ENCODE results near the gene CAPN12.

CAPN12 gene

DNA sequence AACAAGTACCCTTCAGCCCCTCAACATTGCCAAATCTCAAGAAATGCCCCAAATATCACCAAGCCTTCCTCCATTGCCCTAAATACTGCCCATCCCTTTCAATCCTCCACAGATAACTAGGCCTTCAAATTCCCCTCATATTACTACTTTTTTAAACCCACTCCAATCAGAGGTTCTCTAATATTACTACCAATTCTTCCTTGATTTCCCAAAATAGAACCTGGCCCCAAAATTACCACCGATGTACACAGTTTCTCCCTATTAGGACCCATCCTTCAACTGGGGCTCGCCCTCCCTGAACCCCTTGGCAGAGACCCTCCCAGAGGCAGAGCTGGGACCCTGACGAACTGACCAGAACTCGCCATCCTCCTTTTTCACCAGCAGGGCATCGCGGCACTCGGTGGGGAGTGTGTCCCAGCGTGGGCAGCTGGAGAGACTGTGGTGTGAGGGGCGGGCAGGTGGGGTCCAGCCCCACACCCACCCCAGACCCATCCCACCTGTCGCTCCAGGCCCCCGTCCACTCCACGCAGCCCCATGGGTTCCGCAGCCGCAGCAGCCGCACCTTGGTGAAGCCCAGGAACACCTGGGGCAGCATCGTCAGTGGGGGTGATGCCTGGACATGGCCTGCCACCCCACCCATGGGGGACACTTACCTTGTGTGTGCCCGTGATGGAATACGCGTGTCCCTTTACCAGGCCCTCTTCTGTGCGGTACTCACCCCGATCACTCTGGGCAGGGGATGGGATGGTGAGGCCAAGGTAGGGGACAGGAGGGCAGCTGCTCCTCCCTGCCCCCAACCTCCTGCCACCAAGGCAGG lies 6.1 kb downstream of the CAPN12 start:
- DNase-seq (ENCODE audit: low read depth), result no peak

DNA sequence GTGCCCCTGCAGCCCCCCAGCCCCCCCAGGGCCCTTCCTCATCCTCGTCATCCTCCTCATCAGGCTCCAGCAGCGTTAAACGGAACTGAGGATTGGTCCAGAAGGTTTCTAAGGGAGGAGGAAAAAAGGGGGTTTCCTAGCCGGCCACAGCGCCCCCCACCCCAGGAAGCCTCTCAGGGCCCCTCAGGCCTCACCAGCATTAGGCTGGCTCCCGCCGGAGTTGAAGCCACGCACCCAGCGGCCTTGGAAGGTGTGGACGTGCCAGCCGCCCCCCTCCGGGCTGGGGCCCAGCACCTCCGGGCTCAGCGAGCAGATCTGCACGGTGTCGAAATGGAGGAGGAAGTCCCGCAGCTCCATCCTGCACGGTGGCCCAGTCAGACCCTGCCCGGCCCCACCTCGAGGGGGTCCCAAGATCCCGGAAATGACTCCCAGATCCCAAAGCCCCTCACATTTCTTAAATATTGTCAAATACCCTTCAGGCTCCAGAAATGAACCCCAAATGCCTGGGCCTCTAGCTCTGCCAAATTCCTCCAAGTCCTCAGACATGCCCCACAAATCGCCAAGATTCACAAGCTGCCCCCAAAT lies 6.9 kb downstream of the CAPN12 start:
- DNase-seq (ENCODE audit: low read depth), result no peak

DNA sequence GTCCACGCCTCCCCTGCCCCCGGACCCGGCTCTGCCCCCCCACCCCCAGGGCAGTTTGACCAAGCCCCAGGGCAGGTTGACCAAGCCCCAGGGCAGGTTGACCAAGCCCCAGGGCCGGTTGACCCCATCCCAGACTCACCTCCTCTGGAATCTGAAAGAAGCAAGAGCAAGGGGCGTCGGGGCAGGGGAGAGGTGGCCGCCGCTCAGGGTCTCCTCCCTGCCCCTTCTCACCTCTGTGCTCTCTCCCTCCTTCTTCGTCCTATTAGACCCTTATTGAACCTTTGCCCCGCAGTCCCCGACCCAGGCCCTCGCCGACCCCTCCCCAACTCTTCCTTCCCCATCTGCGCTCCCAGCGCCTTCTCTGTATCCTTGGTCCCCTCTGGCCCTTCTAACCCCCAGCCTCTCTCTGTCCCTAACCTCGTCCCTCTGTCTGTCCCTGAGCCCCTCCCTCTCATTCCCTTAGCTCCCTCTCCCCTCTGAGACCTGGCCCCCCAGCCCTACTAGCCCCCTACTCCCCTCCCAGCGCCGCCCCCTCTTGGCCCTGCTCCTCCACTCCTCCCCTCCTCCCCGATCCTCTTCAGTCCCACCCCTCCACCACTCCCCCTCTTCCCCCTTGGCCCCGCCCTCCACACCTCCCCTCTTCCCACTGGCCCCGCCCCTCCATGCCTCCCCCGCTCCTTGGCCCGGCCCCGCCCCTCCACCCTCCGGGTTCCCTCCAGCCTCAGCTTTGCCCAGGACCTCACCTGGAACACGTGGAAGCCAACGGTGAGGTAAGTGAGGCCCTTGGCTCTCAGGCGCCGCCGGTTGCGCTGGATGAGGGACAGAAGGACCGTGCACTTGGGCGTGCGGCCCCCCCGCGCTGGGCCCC lies 7.6 kb downstream of the CAPN12 start:
- peak; percentile 35 for DNase-seq (ENCODE audit: low read depth)

DNA sequence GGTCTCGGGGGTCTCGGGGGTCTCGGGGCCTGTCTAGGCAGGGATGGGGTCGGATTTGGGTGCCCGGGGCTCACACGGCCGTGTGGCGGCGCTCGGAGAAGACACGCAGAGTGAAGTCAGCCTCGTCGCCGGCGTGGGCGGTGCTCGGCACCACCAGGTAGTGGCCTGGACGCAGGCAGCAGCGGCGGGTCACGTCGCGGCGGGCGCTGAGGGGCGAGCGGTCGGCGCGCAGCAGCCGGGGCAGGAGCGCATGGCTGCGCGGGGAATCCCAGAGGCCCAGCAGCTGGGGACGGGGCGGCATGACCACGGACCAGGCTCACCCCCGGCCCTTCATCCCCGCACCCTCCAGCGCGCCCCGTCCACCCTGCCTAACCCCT lies 8.2 kb downstream of the CAPN12 start:
- no peak for DNase-seq (ENCODE audit: low read depth)

DNA sequence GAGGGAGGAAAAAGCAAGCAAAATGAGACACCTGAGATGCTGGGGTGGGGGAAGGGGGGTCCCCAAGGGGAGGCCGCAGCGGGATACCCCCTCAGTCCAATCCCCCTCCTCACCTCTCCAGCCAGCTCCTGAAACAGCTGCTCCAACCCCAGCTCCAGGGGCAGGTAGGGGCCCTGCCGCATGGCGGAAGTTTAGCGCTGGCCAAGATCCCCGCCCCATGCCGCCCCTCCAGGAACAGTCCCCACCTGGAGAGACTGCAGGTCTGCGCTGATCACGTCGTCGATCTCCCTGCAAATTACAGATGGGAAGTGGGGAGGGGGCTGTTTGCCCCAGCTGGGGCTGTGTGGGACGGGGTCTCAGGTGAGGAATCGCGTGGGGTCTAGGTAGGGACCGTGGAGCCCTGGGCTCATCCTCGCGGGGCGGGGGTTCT lies 9.0 kb downstream of the CAPN12 start:
- no peak for DNase-seq (ENCODE audit: low read depth)

DNA sequence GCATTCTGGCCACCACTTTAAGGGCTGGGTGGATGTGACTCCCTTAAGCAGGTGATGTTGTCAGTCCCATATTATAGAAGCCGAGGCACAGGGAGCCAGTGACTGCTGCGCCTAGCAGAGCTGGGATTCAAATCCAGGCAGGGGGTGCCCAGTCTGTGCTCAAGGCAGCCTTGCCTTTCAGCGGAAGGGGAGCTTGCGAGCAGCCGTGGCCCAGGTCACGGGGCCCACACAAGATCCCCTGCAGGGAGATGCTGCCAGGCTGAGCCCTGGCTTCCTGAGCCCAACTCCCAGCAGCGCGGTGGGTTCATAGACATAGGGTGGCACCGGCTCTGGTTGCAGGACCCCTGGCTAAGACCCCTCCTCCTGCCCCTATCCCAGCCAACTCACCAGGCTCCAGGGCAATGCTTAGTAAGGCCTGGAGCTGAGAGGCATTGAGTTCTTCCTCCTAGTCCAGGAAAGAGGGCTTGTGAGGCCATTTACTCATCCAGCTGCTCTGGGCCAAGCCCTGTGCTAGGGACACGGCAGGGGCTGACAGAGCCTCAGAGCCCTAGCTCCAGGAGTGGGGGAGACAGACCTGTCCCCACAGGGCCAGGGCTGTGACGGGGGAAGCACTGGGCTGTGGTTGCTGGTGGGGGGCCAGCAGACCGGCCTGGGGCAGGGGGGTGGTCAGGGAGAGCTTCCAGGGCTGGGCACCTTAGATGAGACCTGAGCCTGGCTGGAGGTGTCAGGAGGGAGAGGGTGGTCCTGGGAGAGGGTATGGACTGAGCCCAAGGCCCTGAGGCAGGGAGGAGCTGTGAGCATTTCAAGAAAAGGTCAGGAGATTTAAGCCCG lies 9.6 kb downstream of the CAPN12 start:
- no peak for DNase-seq (ENCODE audit: low read depth)

DNA sequence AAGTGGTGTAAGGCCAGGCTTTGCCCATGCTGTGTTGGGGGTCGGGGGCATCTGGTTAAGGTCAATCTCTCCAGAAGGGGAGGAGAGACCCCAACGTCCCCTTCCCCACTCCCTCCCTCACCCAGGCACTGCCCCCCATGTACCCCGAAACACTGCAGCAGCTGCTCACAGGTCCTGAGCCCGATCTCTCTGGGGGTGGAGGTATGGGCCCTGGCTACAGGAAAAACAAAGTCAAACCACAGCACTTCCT lies 10.2 kb downstream of the CAPN12 start:
- DNase-seq (ENCODE audit: low read depth), result no peak

DNA sequence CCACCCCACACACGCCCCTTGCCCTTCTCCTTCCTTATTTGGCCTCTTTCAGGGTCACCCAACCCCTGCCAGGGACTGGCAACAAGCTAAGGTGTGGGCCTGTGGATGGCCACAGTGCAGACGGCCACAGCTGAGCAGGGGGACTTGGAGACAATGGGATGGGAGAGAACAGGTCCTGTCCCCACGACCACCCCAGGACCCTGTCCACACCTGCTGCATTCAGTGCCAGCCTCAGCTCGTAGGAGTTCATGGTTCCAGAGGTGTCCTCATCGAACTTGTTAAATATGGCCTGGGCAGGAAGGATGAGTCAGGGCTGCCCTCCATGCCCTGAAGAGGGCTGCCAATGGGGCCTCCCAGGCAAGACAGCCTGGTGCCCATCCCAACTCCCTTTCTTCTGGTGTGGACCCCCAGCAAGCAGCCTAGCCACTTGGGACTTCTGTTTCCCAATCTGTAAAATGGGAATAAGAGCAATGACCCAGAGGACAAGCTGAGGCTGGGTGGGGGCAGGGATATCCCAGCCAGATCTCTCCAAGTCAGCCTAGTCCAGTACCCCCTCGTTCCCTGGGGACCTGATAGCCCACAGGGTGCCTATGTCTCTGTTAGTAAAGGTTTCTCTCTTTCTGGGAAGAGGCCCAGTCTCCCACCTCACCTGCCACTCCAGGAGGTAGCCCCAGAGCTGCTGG lies 10.6 kb downstream of the CAPN12 start:
- no peak for DNase-seq (ENCODE audit: low read depth)

DNA sequence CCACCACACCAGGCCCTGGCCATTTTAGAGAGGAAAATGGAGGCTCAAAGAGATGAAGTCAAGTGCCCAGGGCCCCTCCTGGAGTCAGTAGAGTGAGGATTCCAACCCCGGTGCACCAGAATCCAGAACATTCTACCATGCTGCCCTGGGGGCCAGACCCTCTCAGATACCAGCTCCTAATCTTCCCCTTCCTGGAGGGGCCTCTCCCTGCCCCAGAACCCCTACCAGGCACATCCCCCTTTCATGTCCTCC lies 11.1 kb downstream of the CAPN12 start:
- DNase-seq (ENCODE audit: low read depth), result no peak

DNA sequence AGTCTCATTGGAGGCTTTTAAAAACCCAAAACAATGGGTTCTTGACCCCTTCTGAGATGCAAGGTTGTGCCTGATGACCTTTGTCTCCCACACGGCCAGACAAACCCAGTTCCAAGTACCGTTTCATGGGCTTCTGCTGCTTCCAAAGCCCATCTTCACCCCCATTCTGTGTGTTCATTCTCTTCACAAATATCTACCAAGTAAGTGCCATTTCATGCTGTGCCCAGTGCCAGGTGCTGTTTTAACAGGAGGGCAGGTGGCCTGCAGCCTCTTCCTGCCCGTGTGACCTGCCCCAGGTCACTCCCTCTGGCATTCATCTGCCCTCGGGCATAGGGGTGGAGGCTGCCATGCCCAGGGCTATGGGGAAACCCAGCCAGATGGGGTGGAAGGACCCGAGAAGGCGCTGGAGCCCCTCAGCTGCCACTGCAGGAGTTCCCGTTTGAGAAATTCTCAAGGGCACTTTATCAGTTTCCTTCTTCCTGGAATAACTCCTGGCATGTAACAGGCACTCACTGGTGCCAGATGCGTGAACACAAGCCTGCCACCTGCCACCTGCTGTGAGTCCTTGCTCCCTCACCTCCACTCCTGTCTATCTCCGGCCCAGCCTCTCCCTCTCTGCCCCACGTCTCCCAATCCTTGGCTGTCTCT lies 12.5 kb downstream of the CAPN12 start:
- no peak for DNase-seq (ENCODE audit: low read depth)

DNA sequence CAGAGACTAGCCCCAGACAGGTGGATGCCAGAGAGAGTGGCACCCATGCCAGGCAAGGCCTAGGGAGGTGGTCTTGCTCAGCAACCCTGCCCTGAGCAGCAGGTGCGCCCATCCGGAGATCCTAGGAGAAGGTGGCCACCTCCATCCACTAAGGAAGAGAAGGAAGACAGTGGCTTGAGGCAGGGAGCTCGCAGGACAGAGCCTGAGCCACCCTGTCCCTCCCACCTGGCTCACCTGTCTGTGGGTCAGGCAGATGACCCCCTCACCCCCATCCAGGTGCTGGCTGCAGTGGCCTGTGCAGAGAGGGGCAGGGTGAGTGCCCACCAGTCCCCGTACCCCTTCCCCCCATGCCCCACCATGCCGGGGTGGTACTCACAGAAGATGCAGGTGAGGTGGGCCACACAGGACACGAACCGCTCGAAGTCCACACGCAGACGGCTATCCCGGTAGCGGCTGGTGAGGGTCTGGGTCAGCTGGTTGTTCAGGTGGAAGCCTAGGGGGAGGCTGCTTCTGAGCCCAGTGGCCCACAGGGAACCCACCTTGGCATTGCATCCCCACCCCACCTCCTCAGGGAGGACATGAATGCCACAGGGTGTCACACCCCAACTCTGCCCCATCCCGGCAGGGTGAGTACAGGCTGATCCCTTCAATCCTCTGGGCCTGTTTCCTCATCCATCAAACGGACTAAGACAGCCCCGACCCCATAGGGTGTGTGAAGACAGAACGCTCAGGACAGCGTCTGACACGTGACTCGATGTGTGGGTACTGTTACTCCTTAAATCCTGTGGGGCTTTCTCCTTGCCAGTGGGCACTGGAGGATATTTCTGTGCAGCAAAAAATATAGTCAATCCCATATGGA lies 13.3 kb downstream of the CAPN12 start:
- DNase-seq (ENCODE audit: low read depth), result no peak

DNA sequence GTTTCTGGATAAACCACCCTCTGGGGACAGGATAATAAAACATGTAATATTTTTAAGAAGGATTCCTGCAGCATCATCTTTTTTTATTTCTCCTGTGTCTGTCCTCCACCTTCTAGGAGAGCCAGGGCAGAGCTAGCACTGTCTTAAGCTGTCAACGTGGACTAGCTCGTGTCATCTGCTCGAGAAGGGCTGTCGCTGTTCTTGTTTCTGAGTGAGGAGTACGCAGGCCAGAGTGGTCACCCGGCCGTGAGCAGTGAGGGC lies 13.9 kb downstream of the CAPN12 start:
- no peak for DNase-seq (ENCODE audit: low read depth)

DNA sequence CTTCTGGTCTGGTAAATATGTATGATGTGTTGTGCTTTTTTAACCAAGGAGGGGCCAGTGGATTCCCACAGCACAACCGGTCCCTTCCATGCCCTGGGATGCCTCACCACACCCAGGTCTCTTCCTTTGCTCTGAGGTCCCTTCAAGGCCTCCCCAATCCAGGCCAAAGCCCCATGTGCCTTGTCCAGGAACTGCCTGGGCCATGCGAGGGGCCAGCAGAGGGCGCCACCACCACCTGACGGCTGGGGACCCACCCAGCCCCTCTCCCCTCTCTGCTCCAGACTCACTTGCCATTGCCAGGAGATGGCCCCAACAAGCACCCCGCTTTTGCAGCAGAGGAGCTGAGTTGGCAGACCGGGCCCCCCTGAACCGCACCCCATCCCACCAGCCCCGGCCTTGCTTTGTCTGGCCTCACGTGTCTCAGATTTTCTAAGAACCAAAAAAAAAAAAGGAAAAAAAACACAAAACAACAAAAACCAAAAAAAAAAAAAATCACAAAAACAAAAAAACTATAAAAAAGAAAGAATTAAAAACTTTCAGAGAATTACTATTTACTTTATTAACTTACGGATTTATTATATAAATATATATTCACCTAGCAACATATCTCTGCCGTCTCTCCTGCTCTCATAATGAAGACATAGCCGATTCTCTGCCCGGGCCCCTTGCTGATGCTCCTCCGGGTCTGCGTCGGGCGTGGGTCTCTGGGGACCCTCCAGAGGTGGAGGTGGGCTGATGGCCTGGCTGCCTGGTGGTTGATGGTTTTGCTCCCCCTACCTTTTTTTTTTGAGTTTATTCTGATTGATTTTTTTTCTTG lies 14.4 kb downstream of the CAPN12 start:
- DNase-seq (ENCODE audit: low read depth), result peak; percentile 56

DNA sequence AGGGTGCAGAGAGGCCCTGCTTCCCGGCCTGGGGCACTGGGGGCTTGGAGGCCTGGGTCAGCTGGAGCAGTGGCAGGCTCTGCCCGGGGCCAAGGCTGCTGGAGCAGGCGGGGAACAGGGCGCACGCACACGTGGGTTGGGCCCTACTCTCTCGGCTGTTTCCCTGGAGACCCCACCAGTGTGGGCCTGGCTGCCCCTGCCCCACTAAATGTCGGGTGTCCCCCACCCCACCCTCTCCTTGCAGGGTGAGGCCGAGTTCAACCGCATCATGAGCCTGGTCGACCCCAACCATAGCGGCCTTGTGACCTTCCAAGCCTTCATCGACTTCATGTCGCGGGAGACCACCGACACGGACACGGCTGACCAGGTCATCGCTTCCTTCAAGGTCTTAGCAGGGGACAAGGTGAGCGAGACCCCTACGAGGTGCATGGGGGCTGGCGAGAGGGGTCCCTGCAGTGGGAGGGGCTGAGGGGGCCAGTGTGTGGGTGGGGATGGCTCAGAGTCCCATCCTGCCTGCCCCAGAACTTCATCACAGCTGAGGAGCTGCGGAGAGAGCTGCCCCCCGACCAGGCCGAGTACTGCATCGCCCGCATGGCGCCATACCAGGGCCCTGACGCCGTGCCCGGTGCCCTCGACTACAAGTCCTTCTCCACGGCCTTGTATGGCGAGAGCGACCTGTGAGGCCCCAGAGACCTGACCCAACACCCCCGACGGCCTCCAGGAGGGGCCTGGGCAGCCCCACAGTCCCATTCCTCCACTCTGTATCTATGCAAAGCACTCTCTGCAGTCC lies 15.3 kb downstream of the CAPN12 start:
- DNase-seq (ENCODE audit: low read depth), result no peak

DNA sequence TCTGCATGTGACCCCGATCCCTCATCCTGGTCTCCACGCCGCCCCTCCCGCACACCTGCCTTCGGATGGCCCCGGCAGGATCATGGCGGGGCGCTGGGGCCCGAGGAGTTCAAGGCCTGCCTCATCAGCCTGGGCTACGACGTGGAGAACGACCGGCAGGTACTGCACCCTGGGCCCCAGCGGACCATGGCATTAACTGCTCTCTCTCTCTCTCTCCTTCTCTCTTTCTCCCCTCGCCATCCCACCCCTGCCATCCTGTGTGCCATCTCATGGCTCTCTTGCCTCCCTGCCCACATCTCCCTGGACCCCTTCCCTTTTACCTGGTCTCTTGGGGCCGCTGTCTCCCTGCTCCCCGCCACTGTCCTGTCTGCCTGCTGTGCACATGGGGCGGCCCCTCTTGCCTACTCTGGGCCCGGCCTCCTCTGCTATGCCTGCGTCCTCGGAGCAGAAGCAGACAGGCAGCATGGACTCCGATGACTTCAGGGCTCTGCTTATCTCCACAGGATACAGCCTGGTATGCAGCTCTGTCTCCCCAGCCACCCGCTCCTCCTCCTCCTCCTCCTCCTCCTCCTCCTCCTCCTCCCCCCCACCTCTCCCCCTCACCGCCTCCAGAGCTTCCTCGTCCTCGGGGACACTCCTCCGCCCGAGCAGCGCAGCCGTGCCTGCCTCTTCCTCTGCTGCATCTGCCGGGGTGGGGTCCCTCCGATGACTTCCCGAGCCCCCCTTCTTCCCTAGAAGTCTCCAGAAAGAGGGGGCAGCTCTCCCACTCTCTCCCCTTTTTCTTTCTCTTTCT lies 16.2 kb downstream of the CAPN12 start:
- no peak for DNase-seq (ENCODE audit: low read depth)

DNA sequence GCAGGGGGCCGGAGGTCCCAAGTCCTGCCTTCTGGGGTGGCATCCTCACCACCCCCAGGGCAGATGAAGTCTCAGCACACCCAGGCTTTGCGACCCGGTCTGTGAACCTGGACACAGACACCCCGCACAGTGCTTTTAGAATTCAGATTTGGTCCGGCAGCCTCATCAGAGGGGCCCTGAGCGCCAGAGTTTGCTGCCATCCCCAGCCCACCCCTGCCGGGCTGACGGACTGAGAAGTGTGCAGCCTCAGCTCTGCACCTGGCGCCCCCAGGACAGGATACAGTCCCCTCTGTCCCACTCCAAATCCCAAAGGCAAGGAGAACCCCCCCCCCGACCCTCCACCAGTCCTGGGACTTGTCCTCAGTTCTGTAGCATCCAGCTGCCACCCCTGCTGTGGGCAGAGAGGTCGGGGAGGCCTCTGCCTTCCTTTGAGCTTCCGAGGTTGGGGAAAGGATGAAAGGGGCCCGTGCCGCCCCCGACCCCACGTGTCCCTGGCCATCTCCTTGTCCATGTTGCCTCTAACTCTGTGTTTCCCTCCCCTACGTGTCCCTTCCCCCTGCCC lies 16.9 kb downstream of the CAPN12 start:
- no peak for DNase-seq (ENCODE audit: low read depth)

DNA sequence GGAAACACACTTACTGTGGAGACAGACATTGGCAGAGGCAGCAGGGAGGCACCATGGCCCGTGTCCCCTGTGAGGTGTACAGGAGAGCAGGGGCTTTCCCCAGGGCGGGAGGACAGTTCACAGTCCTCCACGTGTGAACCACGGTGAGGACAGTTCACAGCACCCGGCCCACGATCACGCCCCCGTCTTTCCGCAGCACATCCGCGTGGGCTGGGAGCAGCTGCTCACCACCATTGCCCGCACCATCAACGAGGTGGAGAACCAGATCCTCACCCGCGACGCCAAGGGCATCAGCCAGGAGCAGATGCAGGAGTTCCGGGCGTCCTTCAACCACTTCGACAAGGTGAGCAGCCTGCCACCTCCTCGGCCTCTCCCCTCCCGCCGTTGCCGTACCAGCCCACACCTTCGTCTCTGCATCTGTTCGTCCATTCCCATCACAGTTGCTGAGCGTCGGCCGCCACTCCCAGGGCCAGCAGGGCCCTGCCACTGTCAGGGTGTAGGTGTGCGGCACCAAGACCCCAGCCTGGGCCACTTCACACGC lies 17.4 kb downstream of the CAPN12 start:
- DNase-seq (ENCODE audit: low read depth), result no peak

DNA sequence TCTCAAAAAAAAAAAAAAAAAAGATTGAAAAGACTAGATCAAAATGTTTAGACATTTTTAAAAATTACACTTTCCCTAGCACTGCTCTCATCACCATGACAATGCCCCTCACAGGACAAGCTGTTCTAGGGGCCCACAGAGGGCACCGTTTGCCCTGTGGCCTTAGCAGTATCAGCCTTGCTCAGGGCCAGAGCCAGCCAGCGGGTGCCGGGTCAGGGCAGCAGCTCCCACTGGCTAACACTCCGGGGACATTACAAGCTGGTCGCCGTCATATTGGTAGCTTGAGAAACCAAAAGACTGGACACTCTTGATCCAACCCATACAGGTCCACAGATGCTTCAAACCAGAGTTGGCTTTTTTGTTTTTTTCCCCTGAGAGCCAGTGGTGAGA lies 18.0 kb downstream of the CAPN12 start:
- DNase-seq (ENCODE audit: low read depth), result no peak

All from stimulated activated CD8-positive, alpha-beta memory T cell treated with anti-CD3 and anti-CD28 coated beads, Interleukin-15, amount 100 ng/mL, for 1 hour (primary cell).